ENCODE results near the gene PARVA.

DNA sequence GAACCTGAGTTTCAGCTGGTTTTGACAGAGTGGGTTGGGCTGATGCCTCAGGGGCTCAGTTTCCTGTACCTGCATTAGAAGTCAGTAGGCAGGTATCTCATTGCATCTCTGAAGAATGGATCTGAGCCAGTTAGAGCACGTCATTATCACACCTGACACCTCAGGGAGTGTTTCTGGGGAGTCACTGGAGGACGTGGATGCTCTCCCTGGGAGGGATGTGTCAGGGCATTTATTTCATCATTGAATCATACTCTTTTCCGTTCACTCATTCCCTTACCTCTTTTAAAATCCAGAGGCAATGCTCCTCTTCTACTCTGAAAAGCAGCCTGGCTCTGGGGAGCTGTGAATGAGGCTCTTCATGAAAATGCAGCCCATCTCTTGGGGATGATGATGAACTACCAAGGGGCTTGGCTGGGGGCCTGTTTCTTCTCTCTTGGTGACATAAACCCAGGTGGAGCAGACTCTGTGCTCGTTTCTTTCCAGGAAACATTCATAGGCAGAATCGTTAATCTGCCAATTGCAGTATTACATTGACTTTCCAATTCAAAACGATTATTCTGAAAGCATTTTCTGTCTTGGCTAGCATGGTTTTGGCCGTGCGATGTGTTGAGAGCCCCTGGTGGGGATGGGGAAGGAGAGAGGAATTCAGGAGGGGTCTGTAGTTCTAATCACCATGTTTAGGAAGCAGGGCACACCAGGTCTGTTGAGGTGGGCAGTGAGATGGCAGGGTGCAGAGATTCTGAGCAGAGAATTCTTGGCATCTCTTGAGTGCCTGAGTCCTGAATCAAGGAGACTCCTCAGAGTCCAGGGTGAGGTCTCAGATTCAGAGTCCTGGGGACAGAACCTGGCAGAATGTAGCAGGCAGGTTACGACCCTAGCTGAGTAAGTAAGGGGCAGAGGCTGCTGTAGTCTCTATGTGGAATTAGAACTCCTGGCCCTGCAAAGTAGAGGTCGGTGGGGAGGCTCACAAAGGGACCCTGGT, 12.6 kb downstream of the PARVA start:
- TF ChIP-seq, protein P1, sequence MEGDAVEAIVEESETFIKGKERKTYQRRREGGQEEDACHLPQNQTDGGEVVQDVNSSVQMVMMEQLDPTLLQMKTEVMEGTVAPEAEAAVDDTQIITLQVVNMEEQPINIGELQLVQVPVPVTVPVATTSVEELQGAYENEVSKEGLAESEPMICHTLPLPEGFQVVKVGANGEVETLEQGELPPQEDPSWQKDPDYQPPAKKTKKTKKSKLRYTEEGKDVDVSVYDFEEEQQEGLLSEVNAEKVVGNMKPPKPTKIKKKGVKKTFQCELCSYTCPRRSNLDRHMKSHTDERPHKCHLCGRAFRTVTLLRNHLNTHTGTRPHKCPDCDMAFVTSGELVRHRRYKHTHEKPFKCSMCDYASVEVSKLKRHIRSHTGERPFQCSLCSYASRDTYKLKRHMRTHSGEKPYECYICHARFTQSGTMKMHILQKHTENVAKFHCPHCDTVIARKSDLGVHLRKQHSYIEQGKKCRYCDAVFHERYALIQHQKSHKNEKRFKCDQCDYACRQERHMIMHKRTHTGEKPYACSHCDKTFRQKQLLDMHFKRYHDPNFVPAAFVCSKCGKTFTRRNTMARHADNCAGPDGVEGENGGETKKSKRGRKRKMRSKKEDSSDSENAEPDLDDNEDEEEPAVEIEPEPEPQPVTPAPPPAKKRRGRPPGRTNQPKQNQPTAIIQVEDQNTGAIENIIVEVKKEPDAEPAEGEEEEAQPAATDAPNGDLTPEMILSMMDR (conservative IDR thresholded peaks at IDR 0.05; ENCODE audit: low read length): no peak
- TF ChIP-seq EZH2phosphoT487 (IDR thresholded peaks at IDR 0.05; ENCODE audit: borderline replicate concordance, low read depth, low read length): no peak
